Endothelial cell of umbilical vein (primary cell): ENCODE data around the gene C3. TPM values are rescaled to one million over a fixed set of nuclear protein-coding genes. Genes with fewer than 3 reads are reported as not detected.

ENCODE experiments used
- BruUV-seq: library from RNA; stranded (reverse); fragments of 400-500 nt; replicated peaks from 2 replicates; lab custom pipeline; 2021; lab: Mats Ljungman, UMichigan
- CTCF ChIA-PET: fragments of 300-600, 350-600 bp; sonication (Branson Sonifier 250); formaldehyde crosslinking; loops from one replicate; lab custom pipeline; 2021; ENCODE audit warnings: antibody characterized with exemption, inconsistent platforms; lab: Charles Lee
- POLR2A ChIA-PET: fragments of 300-600, 350-600 bp; sonication (Branson Sonifier 250); formaldehyde crosslinking; loops from one replicate; lab custom pipeline; 2021; ENCODE audit warnings: antibody characterized with exemption, inconsistent platforms; lab: Charles Lee
- DNase-seq: peaks from one replicate; pipeline ENCODE4 v3.0.0-alpha.2; 2011; ENCODE audit warnings: low read depth, low spot score
- FAIRE-seq: peaks from 2 replicates; lab custom pipeline; 2011; peaks lifted over from hg19 to GRCh38; lab: Jason Lieb, UNC
- H2AFZ ChIP-seq: 2 replicates; pipeline ENCODE4 v1.6.0; 2012; ENCODE audit warnings: low read depth, low read length, control low read depth, inconsistent platforms
- H3K27ac ChIP-seq: 2 replicates; pipeline ENCODE4 v1.5.1; 2011; ENCODE audit warnings: low read depth, mild to moderate bottlenecking, control low read depth, low read length, moderate library complexity; ENCODE audit not compliant: insufficient read depth
- H3K27me3 ChIP-seq, 2 experiments: 2 replicates each; pipeline versions ENCODE4 v1.6.0 to v1.6.1; 2011; ENCODE audit warnings: low read length in 2 of 2, mixed read lengths in 1 of 2; ENCODE audit not compliant: control insufficient read depth in 2 of 2, insufficient read depth in 2 of 2
- H3K36me3 ChIP-seq, 2 experiments: 2 replicates in 1 of 2; 3 replicates in 1 of 2; pipeline ENCODE4 v1.5.1; 2011; ENCODE audit warnings: low read length in 2 of 2, mild to moderate bottlenecking in 1 of 2, moderate library complexity in 1 of 2; ENCODE audit not compliant: control insufficient read depth in 2 of 2, insufficient read depth in 2 of 2; ENCODE audit errors: extremely low read depth in 1 of 2
- H3K4me1 ChIP-seq: 3 replicates; pipeline ENCODE4 v1.5.1; 2011; ENCODE audit warnings: mild to moderate bottlenecking, low read length; ENCODE audit not compliant: control insufficient read depth, insufficient read depth; ENCODE audit errors: extremely low read depth
- H3K4me2 ChIP-seq: 2 replicates; pipeline ENCODE4 v1.6.1; 2011; ENCODE audit warnings: low read length, control low read depth, mixed read lengths; ENCODE audit not compliant: insufficient read depth
- H3K4me3 ChIP-seq, 3 experiments: fragments of 200-600 bp in 1 of 3; sonication (generic), shearing (Covaris generic) in 1 of 3; replicated peaks in 1 of 3; 2 replicates each; pipeline ENCODE4 v1.5.1; 2011 to 2016; ENCODE audit warnings: control low read depth in 3 of 3, low read length in 3 of 3, mild to moderate bottlenecking in 2 of 3, inconsistent platforms in 1 of 3, low read depth in 1 of 3, moderate library complexity in 1 of 3; ENCODE audit not compliant: insufficient read depth in 1 of 3
- H3K79me2 ChIP-seq: 2 replicates; pipeline ENCODE4 v1.6.0; 2012; ENCODE audit warnings: low read length, inconsistent platforms; ENCODE audit not compliant: control insufficient read depth, insufficient read depth
- H3K9ac ChIP-seq: replicated peaks from 2 replicates; pipeline ENCODE3; 2011; ENCODE audit warnings: low read length, control low read depth; ENCODE audit not compliant: insufficient read depth; ENCODE audit errors: extremely low read depth
- H3K9me1 ChIP-seq: replicated peaks from 3 replicates; pipeline ENCODE4 v1.6.0; 2011; ENCODE audit warnings: mild to moderate bottlenecking, low read length; ENCODE audit not compliant: control insufficient read depth, insufficient read depth; ENCODE audit errors: extremely low read depth
- H3K9me3 ChIP-seq: replicated peaks from 2 replicates; pipeline ENCODE4 v1.5.1; 2012; ENCODE audit warnings: low read length, inconsistent platforms; ENCODE audit not compliant: control insufficient read depth, insufficient read depth
- H4K20me1 ChIP-seq: replicated peaks from 2 replicates; pipeline ENCODE3; 2011; ENCODE audit warnings: mild to moderate bottlenecking, low read length; ENCODE audit not compliant: control insufficient read depth, insufficient read depth; ENCODE audit errors: extremely low read depth
- CTCF ChIP-seq, 2 donors: IDR thresholded peaks; 1 replicate in 1 of 2; 2 replicates in 1 of 2; pipeline ENCODE4 v1.5.1; 2011; ENCODE audit warnings: low read length in 2 of 2, mild to moderate bottlenecking in 2 of 2, moderate library complexity in 2 of 2, control low read depth in 1 of 2, inconsistent platforms in 1 of 2, low read depth in 1 of 2; ENCODE audit not compliant: insufficient read depth in 1 of 2; ENCODE audit errors: extremely low read depth in 1 of 2
- EZH2 ChIP-seq: IDR thresholded peaks from 2 replicates; pipeline ENCODE4 v1.6.1; 2012; ENCODE audit warnings: borderline replicate concordance, low read depth, mild to moderate bottlenecking, moderate library complexity, low read length, inconsistent platforms; ENCODE audit not compliant: severe bottlenecking
- FOS ChIP-seq: IDR thresholded peaks from 2 replicates; pipeline ENCODE4 v1.6.1; 2011; ENCODE audit warnings: mild to moderate bottlenecking, low read length, moderate library complexity, borderline replicate concordance; ENCODE audit not compliant: insufficient read depth
- GATA2 ChIP-seq: IDR thresholded peaks from 2 replicates; pipeline ENCODE4 v1.7.0; 2011; ENCODE audit warnings: low read depth, mild to moderate bottlenecking, moderate library complexity, mixed read lengths, low read length; ENCODE audit not compliant: insufficient read length, insufficient read depth
- JUN ChIP-seq: IDR thresholded peaks from 2 replicates; pipeline ENCODE4 v1.6.1; 2011; ENCODE audit warnings: borderline replicate concordance, low read depth; ENCODE audit not compliant: insufficient read length, insufficient read depth
- MAX ChIP-seq: IDR thresholded peaks from 2 replicates; pipeline ENCODE4 v1.6.1; 2011; ENCODE audit not compliant: insufficient read depth, insufficient read length
- MYC ChIP-seq: IDR thresholded peaks from one replicate; pipeline ENCODE4 v1.6.1; 2011; ENCODE audit warnings: mild to moderate bottlenecking, low read depth, low read length
- POLR2A ChIP-seq: IDR thresholded peaks from 2 replicates; pipeline ENCODE4 v1.6.1; 2012; ENCODE audit warnings: low read depth, mild to moderate bottlenecking, control low read depth, low read length
- POLR2AphosphoS5 ChIP-seq: IDR thresholded peaks from 2 replicates; pipeline ENCODE4 v1.6.1; 2012; ENCODE audit warnings: low read depth, mild to moderate bottlenecking, control low read depth, low read length, moderate library complexity; ENCODE audit not compliant: insufficient read depth
- dilution Hi-C: fragments of 300-500 bp; cut with MboI; formaldehyde crosslinking; loops from one replicate; pipeline ENCODE4 v1.15.0; 2019; ENCODE audit warnings: low sequenced_read_pairs; ENCODE audit not compliant: extremely low pct_ligation_motif_present
- intact Hi-C: fragments of 100-400 bp; cut with micrococcal nuclease; formaldehyde crosslinking; loops from one replicate; pipeline ENCODE4 v1.10.0; 2022
- polyA plus RNA-seq, 4 experiments: library from polyadenylated mRNA; depleted of rRNA in 3 of 4; stranded (reverse) in 3 of 4; unstranded in 1 of 4; fragments of >200 nt; gene quantifications; 2 replicates each; pipeline versions ENCODE4 v1.2.1 to v1.2.3, GENCODE V29; 2011 to 2012; ENCODE audit warnings: missing spikeins in 1 of 4
- total RNA-seq: library from RNA; stranded (reverse); gene quantifications from 2 replicates; pipeline ENCODE4 v1.2.3, GENCODE V29; 2021

The C3 gene
- total and polyA plus RNA-seq, 2 donors (not counting 3 experiments of a cell fraction or from before 2014, with no cell fraction given): 0.23 TPM; not detected in 1

GRCh38 chr19:6672693-6673290, 47.7 kb downstream of the C3 start:
- H3K9ac ChIP-seq: no peak overlapping the region
- H2AFZ ChIP-seq: no peak overlapping the region
- no peaks in the 10 kb centered on the region for H3K79me2 ChIP-seq
- ChIA-PET POLR2A (no interaction called here), CTCF (no interaction called here)
- no peaks in the 10 kb centered on the region for H3K9me3 ChIP-seq
- TF ChIP-seq POLR2A (no peak), CTCF (IDR thresholded peaks at IDR 0.05; ENCODE audit: extremely low read depth in 1 of 2, insufficient read depth in 1 of 2, low read depth in 1 of 2, low read length in 2 of 2) (no peak), EZH2 (no peak), POLR2AphosphoS5 (no peak), FOS (no peak), JUN (no peak), MAX (no peak), MYC (no peak), GATA2 (no peak)
- H3K9me1 ChIP-seq: no peaks in the 10 kb centered on the region
- H3K27me3 ChIP-seq: no peaks in the 10 kb centered on the region
- H3K4me1 ChIP-seq: peaks cover 7% of the 10 kb centered on the region
- dilution Hi-C loops (no loop called here), intact Hi-C loops (loop anchor here (10.0 kb wide), 1 partner anchor 62 kb away; the partner anchor contains the start of genes GPR108 and TRIP10)
- H3K36me3 ChIP-seq: no peaks in the 10 kb centered on the region
- no peak overlapping the region for H3K4me3 ChIP-seq
- no peak for FAIRE-seq
- BruUV-seq: no TSS peak
- no peaks in the 10 kb centered on the region for H4K20me1 ChIP-seq
- no peak for DNase-seq
- no peak overlapping the region for H3K27ac ChIP-seq
- H3K4me2 ChIP-seq: no peak overlapping the region
